H9 (cell line): ENCODE measurements around the gene SH3BGR. TPM values are rescaled to one million over a fixed set of nuclear protein-coding genes. Genes with fewer than 3 reads are reported as not detected.

ENCODE experiments used
- DNase-seq: peaks from one replicate; pipeline ENCODE4 v3.0.0-alpha.2; 2017
- H2AFZ ChIP-seq: one replicate; pipeline ENCODE4 v1.6.1; 2013; ENCODE audit warnings: mild to moderate bottlenecking, low read length, control low read depth, moderate library complexity
- H2AK5ac ChIP-seq: 2 replicates; pipeline ENCODE4 v1.6.1; 2013; ENCODE audit warnings: low read length, control low read depth, mixed read lengths; ENCODE audit not compliant: insufficient read length
- H2BK120ac ChIP-seq: one replicate; pipeline ENCODE4 v1.6.1; 2013; ENCODE audit warnings: low read depth, mild to moderate bottlenecking, low read length, control low read depth, inconsistent platforms; ENCODE audit not compliant: poor library complexity, severe bottlenecking
- H2BK12ac ChIP-seq: 2 replicates; pipeline ENCODE4 v1.6.1; 2013; ENCODE audit warnings: low read length, control low read depth, mixed read lengths, low read depth; ENCODE audit not compliant: insufficient read length
- H2BK15ac ChIP-seq: 2 replicates; pipeline ENCODE4 v1.6.1; 2013; ENCODE audit warnings: low read depth, low read length, control low read depth
- H2BK20ac ChIP-seq: one replicate; pipeline ENCODE4 v1.6.1; 2013; ENCODE audit warnings: low read depth, mild to moderate bottlenecking, low read length, control low read depth, inconsistent platforms; ENCODE audit not compliant: poor library complexity, severe bottlenecking
- H2BK5ac ChIP-seq: 2 replicates; pipeline ENCODE4 v1.6.1; 2013; ENCODE audit warnings: low read length, control low read depth, mixed read lengths; ENCODE audit not compliant: insufficient read length
- H3K14ac ChIP-seq: 2 replicates; pipeline ENCODE4 v1.6.1; 2013; ENCODE audit warnings: low read length, control low read depth; ENCODE audit not compliant: insufficient read depth
- H3K18ac ChIP-seq: 2 replicates; pipeline ENCODE4 v1.6.1; 2013; ENCODE audit warnings: low read depth, mild to moderate bottlenecking, mixed read lengths, low read length, control low read depth; ENCODE audit not compliant: insufficient read length
- H3K23ac ChIP-seq: 2 replicates; pipeline ENCODE4 v1.6.1; 2013; ENCODE audit warnings: low read length, control low read depth, mixed read lengths, low read depth; ENCODE audit not compliant: insufficient read length
- H3K23me2 ChIP-seq: 2 replicates; pipeline ENCODE4 v1.6.1; 2013; ENCODE audit warnings: low read depth, mild to moderate bottlenecking, mixed read lengths, low read length, control low read depth; ENCODE audit not compliant: insufficient read length, poor library complexity, severe bottlenecking
- H3K27ac ChIP-seq: 2 replicates; pipeline ENCODE4 v1.5.1; 2013; ENCODE audit warnings: low read length, control low read depth, mixed read lengths, low read depth; ENCODE audit not compliant: insufficient read length
- H3K27me3 ChIP-seq: 2 replicates; pipeline ENCODE4 v1.6.1; 2013; ENCODE audit warnings: low read length, control low read depth, inconsistent platforms; ENCODE audit not compliant: insufficient read depth
- H3K4ac ChIP-seq: 2 replicates; pipeline ENCODE4 v1.6.1; 2013; ENCODE audit warnings: low read depth, mild to moderate bottlenecking, control low read depth, inconsistent platforms, low read length, moderate library complexity
- H3K4me1 ChIP-seq: 2 replicates; pipeline ENCODE4 v1.6.1; 2013; ENCODE audit warnings: low read length, control low read depth, inconsistent platforms; ENCODE audit not compliant: insufficient read depth
- H3K4me2 ChIP-seq: 2 replicates; pipeline ENCODE4 v1.6.1; 2013; ENCODE audit warnings: low read length, control low read depth, mixed read lengths; ENCODE audit not compliant: insufficient read length, insufficient read depth
- H3K56ac ChIP-seq: 2 replicates; pipeline ENCODE4 v1.6.1; 2013; ENCODE audit warnings: low read depth, mild to moderate bottlenecking, mixed read lengths, low read length, control low read depth; ENCODE audit not compliant: insufficient read length
- H3K79me1 ChIP-seq: 2 replicates; pipeline ENCODE4 v1.6.1; 2013; ENCODE audit warnings: low read depth, mild to moderate bottlenecking, moderate library complexity, low read length, control low read depth, inconsistent platforms; ENCODE audit not compliant: insufficient read depth, poor library complexity, severe bottlenecking
- H3K79me2 ChIP-seq: 2 replicates; pipeline ENCODE4 v1.6.1; 2013; ENCODE audit warnings: low read length, control low read depth, inconsistent platforms; ENCODE audit not compliant: insufficient read depth
- H3K9ac ChIP-seq: 2 replicates; pipeline ENCODE4 v1.6.1; 2013; ENCODE audit warnings: low read length, control low read depth, mixed read lengths; ENCODE audit not compliant: insufficient read length; ENCODE audit errors: extremely low read depth
- H3K9me3 ChIP-seq: one replicate; pipeline ENCODE4 v1.6.1; 2013; ENCODE audit warnings: low read depth, low read length, inconsistent platforms; ENCODE audit not compliant: control insufficient read depth
- H3T11ph ChIP-seq: one replicate; pipeline ENCODE4 v1.6.1; 2013; ENCODE audit warnings: mild to moderate bottlenecking, low read length, control low read depth, inconsistent platforms
- H4K20me1 ChIP-seq: one replicate; pipeline ENCODE4 v1.6.1; 2013; ENCODE audit not compliant: control insufficient read depth, insufficient read length, insufficient read depth
- H4K5ac ChIP-seq: 2 replicates; pipeline ENCODE4 v1.6.1; 2013; ENCODE audit warnings: low read depth, mild to moderate bottlenecking, mixed read lengths, low read length, control low read depth; ENCODE audit not compliant: insufficient read length
- H4K8ac ChIP-seq: replicated peaks from 2 replicates; pipeline ENCODE4 v1.6.1; 2013; ENCODE audit warnings: low read length, control low read depth, mixed read lengths, low read depth; ENCODE audit not compliant: insufficient read length
- H4K91ac ChIP-seq: 2 replicates; pipeline ENCODE4 v1.6.1; 2013; ENCODE audit warnings: low read depth, mild to moderate bottlenecking, moderate library complexity, mixed read lengths, low read length, control low read depth; ENCODE audit not compliant: insufficient read length
- H3K27ac Mint-ChIP-seq, 3 experiments: 2 replicates in 2 of 3; 3 replicates in 1 of 3; pipeline ENCODE4 v1.8.0; 2020 to 2021; ENCODE audit warnings: mixed read lengths in 3 of 3, mild to moderate bottlenecking in 1 of 3, moderate library complexity in 1 of 3
- H3K27me3 Mint-ChIP-seq: 2 replicates; pipeline ENCODE4 v1.8.0; 2021; ENCODE audit warnings: low read depth, mild to moderate bottlenecking, moderate library complexity, mixed read lengths
- H3K36me3 Mint-ChIP-seq, 3 experiments: 2 replicates in 2 of 3; 3 replicates in 1 of 3; pipeline ENCODE4 v1.8.0; 2020 to 2021; ENCODE audit warnings: low read depth in 3 of 3, mixed read lengths in 3 of 3; ENCODE audit not compliant: insufficient read depth in 1 of 3
- H3K4me1 Mint-ChIP-seq, 2 experiments: 2 replicates each; pipeline ENCODE4 v1.8.0; 2020; ENCODE audit warnings: mixed read lengths in 2 of 2
- H3K4me3 Mint-ChIP-seq, 2 experiments: 2 replicates in 1 of 2; 3 replicates in 1 of 2; pipeline ENCODE4 v1.8.0; 2020 to 2021; ENCODE audit warnings: mild to moderate bottlenecking in 2 of 2, mixed read lengths in 2 of 2, moderate library complexity in 1 of 2
- H3K9me3 Mint-ChIP-seq, 2 experiments: 2 replicates in 1 of 2; 3 replicates in 1 of 2; pipeline ENCODE4 v1.8.0; 2020; ENCODE audit warnings: mild to moderate bottlenecking in 2 of 2, mixed read lengths in 2 of 2, moderate library complexity in 1 of 2
- CTCF ChIP-seq: fragments of 200-600 bp; sonication (generic); conservative IDR thresholded peaks from 3 replicates; pipeline ENCODE4 v1.8.0; 2021; ENCODE audit warnings: antibody characterized with exemption, mild to moderate bottlenecking
- WGBS: extraction: QIAGEN DNeasy Blood & Tissue Kit; methylation state at CpG from one replicate; pipeline ENCODE4 v1.1.7; 2013; ENCODE audit warnings: missing lambda C conversion rate, low lambda C conversion rate, mixed read lengths; ENCODE audit not compliant: insufficient read length; ENCODE audit errors: extremely low coverage; 5-methylcytosine and 5-hydroxymethylcytosine counted together
- total RNA-seq: library from RNA; stranded (reverse); gene quantifications from 2 replicates; pipeline ENCODE4 v1.2.1, GENCODE V29; 2021

SH3BGR gene
- total RNA-seq, 1 experiment from 2014 or later, result 2.9 TPM

DNA sequence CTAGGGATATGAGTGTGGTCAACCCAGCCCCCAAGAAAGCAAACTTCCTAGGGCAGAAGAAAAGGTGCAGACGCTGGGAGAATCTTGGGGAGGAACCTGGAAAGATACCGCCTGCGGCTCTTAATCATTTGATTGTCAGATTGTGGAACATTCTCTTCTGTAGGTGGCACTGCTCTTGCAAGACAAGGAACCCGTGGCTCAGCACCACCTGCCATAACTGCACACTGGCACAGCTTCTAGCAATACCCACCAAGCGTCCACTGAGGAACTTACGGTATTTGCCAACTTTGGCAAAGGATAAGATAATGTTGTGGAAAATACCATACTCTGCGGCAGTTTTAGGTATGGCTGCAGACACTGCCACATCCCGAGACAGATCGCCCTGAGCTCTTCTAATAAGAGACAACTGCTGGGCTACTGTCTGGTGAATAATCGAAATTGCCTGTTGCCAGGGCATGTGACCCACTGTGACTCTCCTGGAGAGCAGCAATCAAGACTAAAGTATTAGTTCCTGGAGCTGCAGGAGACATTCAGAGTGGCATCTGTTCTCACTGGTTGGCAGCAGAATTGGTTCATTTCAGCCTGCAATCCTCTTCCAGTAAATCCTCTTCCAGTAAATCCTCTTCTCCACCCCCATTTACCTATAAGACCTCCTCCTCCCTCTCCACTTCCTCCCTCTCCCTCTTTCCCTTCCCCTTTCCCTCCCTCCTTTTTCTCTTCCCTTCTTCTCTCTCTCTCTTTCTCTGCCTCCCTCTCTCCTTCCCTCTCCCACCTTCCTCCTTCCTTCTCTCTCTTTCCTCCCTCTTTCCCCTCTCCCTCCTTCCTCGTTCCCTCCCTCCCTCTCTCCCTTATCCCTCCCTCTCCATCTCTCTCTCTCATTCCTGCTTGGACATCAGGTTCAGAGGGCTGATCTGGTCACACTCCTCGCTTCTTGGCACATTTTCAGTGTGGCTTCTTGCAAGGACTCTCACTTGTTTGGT is 111.3 kb downstream of the SH3BGR start:
- H2AK5ac ChIP-seq, result no peak overlapping the region

More for the DNA sequence above, 111.3 kb downstream of the SH3BGR start:
- no peaks in the 10 kb centered on the region for H4K20me1 ChIP-seq
- H3K27me3 Mint-ChIP-seq, result peaks cover 5% of the 10 kb centered on the region
- no peak overlapping the region for H4K91ac ChIP-seq
- H2BK15ac ChIP-seq, result no peak overlapping the region
- no peak overlapping the region for H2BK120ac ChIP-seq
- H3K23me2 ChIP-seq, result no peaks in the 10 kb centered on the region
- H3K4me3 Mint-ChIP-seq, result no peak overlapping the region
- H3K9me3 Mint-ChIP-seq, result peaks cover 0 to 7% of the 10 kb centered on the region in 2 experiments; a peak in 3 of 5 replicates
- peaks cover 5% of the 10 kb centered on the region; the same call in 1 of the 2 replicates for H3K4me1 ChIP-seq
- H3K4ac ChIP-seq, result no peak overlapping the region
- H3K9ac ChIP-seq, result no peak overlapping the region
- H3K27ac ChIP-seq, result no peak overlapping the region
- no peak for TF ChIP-seq CTCF
- H3K36me3 Mint-ChIP-seq, result peaks cover 0 to 4% (median 2%) of the 10 kb centered on the region in 3 experiments; a peak in 2 of 7 replicates
- H2BK20ac ChIP-seq, result no peak overlapping the region
- H3K9me3 ChIP-seq, result no peaks in the 10 kb centered on the region
- H3K79me2 ChIP-seq, result no peaks in the 10 kb centered on the region
- no peak overlapping the region for H4K8ac ChIP-seq
- 100% methylated on average over 1 of the region's 12 CpGs for WGBS
- H3K23ac ChIP-seq, result no peak overlapping the region
- no peak overlapping the region for H3K56ac ChIP-seq
- H4K5ac ChIP-seq, result no peak overlapping the region
- no peaks in the 10 kb centered on the region for H3K27me3 ChIP-seq
- no peak overlapping the region; a peak in 1 of 7 replicates for H3K27ac Mint-ChIP-seq
- no peak overlapping the region for H2BK12ac ChIP-seq
- H2BK5ac ChIP-seq, result no peak overlapping the region
- no peaks in the 10 kb centered on the region for H3K79me1 ChIP-seq
- H3K4me1 Mint-ChIP-seq, result peaks cover 12 to 23% of the 10 kb centered on the region in 2 experiments; a peak in 3 of 4 replicates
- H3T11ph ChIP-seq, result no peak overlapping the region
- no peak overlapping the region for H2AFZ ChIP-seq
- DNase-seq, result no peak
- H3K18ac ChIP-seq, result no peak overlapping the region
- H3K14ac ChIP-seq, result no peak overlapping the region
- no peak overlapping the region for H3K4me2 ChIP-seq
